ENCODE results near the gene MAPK1. TPM values are rescaled to one million over a fixed set of nuclear protein-coding genes. Genes with fewer than 3 reads are reported as not detected.
"Not testable (repeated sequence)": the region's sequence is repeated elsewhere in the genome, so short reads cannot be mapped to it uniquely, and the experiment has no call there.

Gene MAPK1
- total RNA-seq, 1 donor from 2014 or later, result 112 TPM

DNA sequence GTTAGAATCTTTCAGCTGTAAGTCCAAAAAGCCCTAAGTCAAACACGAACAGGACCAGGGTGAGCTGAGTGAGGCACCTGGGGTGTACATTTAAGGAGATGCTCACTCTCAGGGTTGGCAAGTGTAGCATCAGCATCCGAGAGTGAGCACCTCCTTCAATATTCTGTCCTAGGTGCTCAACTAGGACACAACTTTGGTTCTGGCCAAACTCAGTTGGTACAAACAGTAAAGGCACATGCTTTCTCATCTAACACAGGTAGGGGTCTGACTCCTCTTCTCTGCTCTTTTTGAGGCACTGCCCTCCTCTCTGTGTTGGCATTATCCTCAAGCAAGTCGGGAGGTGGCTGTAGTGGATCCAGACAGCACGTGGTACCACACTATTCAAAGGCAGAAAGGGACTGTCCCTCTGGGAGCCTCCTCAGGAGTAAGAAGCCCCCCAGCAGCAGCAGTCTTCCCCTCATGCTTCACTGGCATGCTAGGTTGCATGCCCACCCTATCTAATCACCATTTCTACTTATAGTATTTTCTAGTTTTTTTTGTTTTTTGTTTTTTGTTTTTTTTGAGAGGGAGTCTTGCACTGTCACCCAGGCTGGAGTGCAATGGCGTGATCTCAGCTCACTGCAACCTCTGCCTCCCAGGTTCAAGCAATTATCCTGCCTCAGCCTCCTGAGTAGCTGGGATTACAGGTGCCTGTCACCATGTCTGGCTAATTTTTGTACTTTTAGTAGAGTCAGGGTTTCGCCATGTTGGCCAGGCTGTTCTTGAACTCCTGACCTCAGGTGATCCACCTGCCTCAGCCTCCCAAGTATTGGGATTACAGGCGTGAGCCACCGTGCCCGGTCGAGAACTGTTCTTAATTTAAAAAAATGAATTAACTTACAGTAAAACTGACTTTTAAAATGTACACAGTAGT lies 14.7 kb upstream of the MAPK1 start:
- no peak overlapping the region for H3K27ac Mint-ChIP-seq
- no peak for DNase-seq (ENCODE audit: extremely low spot score, unreplicated experiment)
- no peaks in the 10 kb centered on the region for H3K9me3 Mint-ChIP-seq
- no peaks in the 10 kb centered on the region for H3K36me3 Mint-ChIP-seq
- H3K27me3 Mint-ChIP-seq, result peaks cover 3% of the 10 kb centered on the region
- TF ChIP-seq, protein P1, sequence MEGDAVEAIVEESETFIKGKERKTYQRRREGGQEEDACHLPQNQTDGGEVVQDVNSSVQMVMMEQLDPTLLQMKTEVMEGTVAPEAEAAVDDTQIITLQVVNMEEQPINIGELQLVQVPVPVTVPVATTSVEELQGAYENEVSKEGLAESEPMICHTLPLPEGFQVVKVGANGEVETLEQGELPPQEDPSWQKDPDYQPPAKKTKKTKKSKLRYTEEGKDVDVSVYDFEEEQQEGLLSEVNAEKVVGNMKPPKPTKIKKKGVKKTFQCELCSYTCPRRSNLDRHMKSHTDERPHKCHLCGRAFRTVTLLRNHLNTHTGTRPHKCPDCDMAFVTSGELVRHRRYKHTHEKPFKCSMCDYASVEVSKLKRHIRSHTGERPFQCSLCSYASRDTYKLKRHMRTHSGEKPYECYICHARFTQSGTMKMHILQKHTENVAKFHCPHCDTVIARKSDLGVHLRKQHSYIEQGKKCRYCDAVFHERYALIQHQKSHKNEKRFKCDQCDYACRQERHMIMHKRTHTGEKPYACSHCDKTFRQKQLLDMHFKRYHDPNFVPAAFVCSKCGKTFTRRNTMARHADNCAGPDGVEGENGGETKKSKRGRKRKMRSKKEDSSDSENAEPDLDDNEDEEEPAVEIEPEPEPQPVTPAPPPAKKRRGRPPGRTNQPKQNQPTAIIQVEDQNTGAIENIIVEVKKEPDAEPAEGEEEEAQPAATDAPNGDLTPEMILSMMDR (conservative IDR thresholded peaks at IDR 0.05), result no peak
- no peak overlapping the region for H3K4me3 Mint-ChIP-seq
- no peaks in the 10 kb centered on the region for H3K4me1 Mint-ChIP-seq (ENCODE audit: unreplicated experiment)

DNA sequence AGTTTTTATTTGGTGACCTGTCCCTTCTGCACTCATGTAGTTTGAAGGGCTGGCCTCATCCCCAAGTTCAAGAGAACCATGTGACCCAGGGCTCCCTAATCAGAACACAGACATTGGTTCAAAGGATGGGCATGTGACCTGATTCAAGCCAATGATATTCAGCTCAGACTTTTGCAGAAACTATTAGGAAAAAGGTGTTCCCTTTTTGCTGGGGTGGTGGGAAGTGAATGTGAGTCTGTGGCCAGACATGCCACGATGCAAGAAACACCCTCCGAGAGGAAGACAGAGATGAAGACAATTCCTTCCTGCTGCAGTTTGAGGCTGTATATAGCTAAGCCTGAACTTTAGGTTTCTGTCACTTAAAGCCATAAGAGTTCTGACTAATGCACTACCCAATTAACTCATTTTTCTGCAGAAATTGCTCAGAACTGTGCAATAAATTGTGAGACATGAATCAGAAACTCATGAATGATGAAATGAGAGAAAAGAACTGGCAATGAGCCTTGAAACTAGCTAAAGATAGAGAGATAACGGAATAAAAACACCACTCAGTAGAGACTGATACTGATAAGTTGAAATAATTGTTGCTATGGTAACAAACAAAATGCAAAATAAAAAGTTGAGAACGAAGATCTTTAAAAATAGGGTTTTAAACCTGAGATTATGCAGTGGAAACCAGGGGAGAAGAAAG lies 9.2 kb upstream of the MAPK1 start:
- no peak overlapping the region for H3K27ac Mint-ChIP-seq
- H3K9me3 Mint-ChIP-seq, result no peaks in the 10 kb centered on the region
- no peak for DNase-seq (ENCODE audit: extremely low spot score, unreplicated experiment)
- TF ChIP-seq, protein P1 (conservative IDR thresholded peaks at IDR 0.05), result no peak
- peaks cover 3% of the 10 kb centered on the region for H3K36me3 Mint-ChIP-seq
- H3K4me1 Mint-ChIP-seq (ENCODE audit: unreplicated experiment), result no peaks in the 10 kb centered on the region
- no peak overlapping the region for H3K4me3 Mint-ChIP-seq
- no peaks in the 10 kb centered on the region for H3K27me3 Mint-ChIP-seq

DNA sequence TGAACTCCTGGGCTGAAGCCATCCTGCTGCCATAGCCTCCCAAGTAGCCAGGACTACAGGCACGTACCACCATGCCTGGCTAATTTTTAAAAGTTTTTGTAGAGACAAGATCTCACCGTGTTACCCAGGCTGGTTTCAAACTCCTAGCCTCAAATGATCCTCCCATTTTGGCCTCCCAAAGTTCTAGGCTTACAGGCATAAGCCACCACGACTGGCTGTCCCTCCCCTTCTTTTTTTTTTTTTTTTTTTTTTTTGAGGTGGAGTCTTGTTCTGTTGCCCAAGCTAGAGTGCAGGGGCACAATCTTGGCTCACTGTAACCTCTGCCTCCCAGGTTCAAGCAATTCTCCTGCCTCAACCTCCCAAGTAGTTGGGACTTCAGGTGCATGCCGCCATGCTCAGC lies 7.5 kb upstream of the MAPK1 start:
- H3K9me3 Mint-ChIP-seq; H3K4me3 Mint-ChIP-seq; H3K4me1 Mint-ChIP-seq (ENCODE audit: unreplicated experiment); H3K36me3 Mint-ChIP-seq; H3K27ac Mint-ChIP-seq; H3K27me3 Mint-ChIP-seq; DNase-seq (ENCODE audit: extremely low spot score, unreplicated experiment): not testable (repeated sequence)

DNA sequence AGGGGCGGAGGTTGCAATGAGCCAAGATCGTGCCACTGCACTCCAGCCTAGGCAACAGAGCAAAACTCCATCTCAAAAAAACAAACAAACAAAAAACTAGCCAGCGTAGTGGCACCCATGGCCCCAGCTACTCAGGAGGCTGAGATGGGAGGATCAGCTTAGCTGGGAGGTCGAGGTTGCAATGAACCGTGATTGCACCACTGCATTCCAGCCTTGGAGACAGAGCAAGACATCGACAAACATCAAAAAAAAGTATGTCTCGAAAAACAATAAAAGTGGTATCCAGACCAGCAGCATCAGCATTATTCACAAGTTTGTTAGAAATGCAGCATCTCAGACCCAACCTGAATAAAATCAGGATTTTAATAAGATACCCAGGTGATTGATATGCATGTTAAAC lies 6.2 kb upstream of the MAPK1 start:
- Mint-ChIP-seq H3K4me1 (ENCODE audit: unreplicated experiment) (no peaks in the 10 kb centered on the region), H3K4me3 (no peak overlapping the region), H3K27me3 (no peaks in the 10 kb centered on the region), H3K27ac (no peak overlapping the region), H3K9me3 (no peaks in the 10 kb centered on the region), H3K36me3 (peaks cover 3% of the 10 kb centered on the region)
- TF ChIP-seq, protein P1 (conservative IDR thresholded peaks at IDR 0.05), result no peak
- DNase-seq (ENCODE audit: extremely low spot score, unreplicated experiment), result no peak

DNA sequence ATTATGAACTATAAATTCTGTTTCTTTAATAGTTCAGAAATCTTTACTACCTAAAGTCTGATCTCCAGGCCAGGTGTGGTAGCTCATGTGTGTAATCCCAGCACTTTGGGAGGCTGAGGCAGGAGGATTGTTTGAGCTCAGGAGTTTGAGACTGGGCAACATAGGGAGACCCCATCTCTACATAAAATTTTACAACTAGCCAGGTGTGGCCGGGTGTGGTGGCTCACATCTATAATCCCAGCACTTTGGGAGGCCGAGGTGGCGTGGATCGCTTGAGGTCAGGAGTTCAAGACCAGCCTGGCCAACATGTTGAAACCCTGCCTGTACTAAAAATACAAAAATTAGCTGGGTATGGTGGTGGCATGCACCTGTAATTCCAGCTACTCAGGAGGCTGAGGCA lies 5.3 kb upstream of the MAPK1 start:
- not testable (repeated sequence) for DNase-seq (ENCODE audit: extremely low spot score, unreplicated experiment); H3K27ac Mint-ChIP-seq; H3K4me3 Mint-ChIP-seq; H3K27me3 Mint-ChIP-seq; H3K4me1 Mint-ChIP-seq (ENCODE audit: unreplicated experiment); H3K9me3 Mint-ChIP-seq; H3K36me3 Mint-ChIP-seq

DNA sequence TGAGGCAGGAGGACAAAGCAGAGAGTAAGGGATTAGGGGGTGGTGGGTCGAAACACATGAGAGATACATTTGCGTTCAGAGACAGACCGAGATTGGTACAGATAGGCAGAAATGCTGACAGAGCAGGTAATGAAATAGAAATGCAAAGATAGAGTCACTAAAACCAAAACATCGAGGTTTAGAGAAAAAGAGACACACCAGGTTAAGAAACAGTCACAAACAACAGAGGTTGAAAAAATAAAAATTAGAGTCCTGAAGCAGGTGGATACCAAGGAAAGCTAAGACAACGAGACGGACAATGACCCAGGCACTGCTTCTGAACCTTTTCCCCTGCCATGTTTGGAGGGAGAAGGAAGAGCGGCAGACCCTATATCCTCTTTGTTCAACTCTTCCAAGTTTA lies 1.2 kb upstream of the MAPK1 start:
- peaks cover 16% of the 10 kb centered on the region for H3K36me3 Mint-ChIP-seq
- no peaks in the 10 kb centered on the region for H3K27me3 Mint-ChIP-seq
- DNase-seq (ENCODE audit: extremely low spot score, unreplicated experiment), result no peak
- H3K27ac Mint-ChIP-seq, result peak overlapping the region; percentile 88
- H3K4me3 Mint-ChIP-seq, result peak overlapping the region; percentile 92
- peaks cover 5% of the 10 kb centered on the region for H3K9me3 Mint-ChIP-seq
- TF ChIP-seq, protein P1 (conservative IDR thresholded peaks at IDR 0.05), result no peak
- H3K4me1 Mint-ChIP-seq (ENCODE audit: unreplicated experiment), result peaks cover 27% of the 10 kb centered on the region
